Natural killer cell (primary cell): Measurements from ENCODE around the gene TM2D3. TPM values are rescaled to one million over a fixed set of nuclear protein-coding genes. Genes with fewer than 3 reads are reported as not detected.
A peak's percentile ranks its signal among the peaks of the same experiment; 100 is the strongest.

Source experiments
- ATAC-seq, 3 donors: fragments of 150-1000 bp in 2 of 3; fragments of 200-7000 bp in 1 of 3; cut with Tn5 transposase; 1 replicate in 1 of 3; 2 replicates in 2 of 3; pipeline ENCODE4 v1.10.0; 2021; ENCODE audit warnings: mild to moderate bottlenecking in 2 of 3, moderate library complexity in 2 of 3
- DNase-seq, 2 donors: peaks; one replicate each; pipeline versions ENCODE4 v3.0.0 to v3.0.0-alpha.2; 2013 to 2021; ENCODE audit warnings: mixed read lengths in 1 of 2
- H3K27ac ChIP-seq: one replicate; pipeline ENCODE4 v1.5.1; 2013; ENCODE audit warnings: mild to moderate bottlenecking, low read length
- H3K27me3 ChIP-seq: one replicate; pipeline ENCODE4 v1.6.1; 2013; ENCODE audit warnings: low read length; ENCODE audit not compliant: control insufficient read depth, insufficient read depth
- H3K36me3 ChIP-seq: one replicate; pipeline ENCODE4 v1.6.1; 2013; ENCODE audit warnings: low read length; ENCODE audit not compliant: control insufficient read depth, insufficient read depth
- H3K4me1 ChIP-seq: one replicate; pipeline ENCODE4 v1.6.1; 2013; ENCODE audit warnings: low read length; ENCODE audit not compliant: control insufficient read depth, insufficient read depth
- H3K4me3 ChIP-seq: one replicate; pipeline ENCODE4 v1.5.1; 2013; ENCODE audit warnings: low read length
- H3K9me3 ChIP-seq: one replicate; pipeline ENCODE4 v1.6.1; 2013; ENCODE audit warnings: low read length; ENCODE audit not compliant: control insufficient read depth, insufficient read depth
- H3K27ac Mint-ChIP-seq, 2 donors: one replicate each; pipeline ENCODE4 v1.8.0; 2022; ENCODE audit warnings: mild to moderate bottlenecking in 2 of 2, mixed read lengths in 2 of 2, moderate library complexity in 1 of 2
- H3K27me3 Mint-ChIP-seq, 2 donors: one replicate each; pipeline ENCODE4 v1.8.0; 2022; ENCODE audit warnings: low read depth in 2 of 2, mixed read lengths in 2 of 2
- H3K36me3 Mint-ChIP-seq: one replicate; pipeline ENCODE4 v1.8.0; 2022; ENCODE audit warnings: mixed read lengths
- H3K4me1 Mint-ChIP-seq, 2 donors: one replicate each; pipeline ENCODE4 v1.8.0; 2022; ENCODE audit warnings: mixed read lengths in 2 of 2
- H3K4me3 Mint-ChIP-seq: one replicate; pipeline ENCODE4 v1.8.0; 2022; ENCODE audit warnings: mild to moderate bottlenecking, moderate library complexity, mixed read lengths
- H3K9me3 Mint-ChIP-seq, 2 donors: one replicate each; pipeline ENCODE4 v1.8.0; 2022; ENCODE audit warnings: mixed read lengths in 2 of 2
- WGBS: methylation state at CpG from one replicate; pipeline ENCODE4 v1.1.7; 2013; ENCODE audit warnings: missing lambda C conversion rate; ENCODE audit not compliant: insufficient coverage; 5-methylcytosine and 5-hydroxymethylcytosine counted together
- intact Hi-C: fragments of 100-400 bp; cut with micrococcal nuclease; formaldehyde crosslinking; loops from one replicate; pipeline ENCODE4 v1.14.2; 2022
- total RNA-seq, 4 donors: library from RNA; stranded (reverse); fragments of 120-200 nt in 1 of 4; gene quantifications; one replicate each; pipeline versions ENCODE4 v1.2.3 to v1.2.4, GENCODE V29; 2013 to 2022
- TF ChIP-seq, protein P1 (sequence below): fragments of 200-600 bp; IDR thresholded peaks from one replicate; pipeline ENCODE4 v1.8.0; 2022; ENCODE audit warnings: antibody characterized with exemption

TM2D3 gene
- total RNA-seq, 3 donors from 2014 or later (not counting 1 experiment from before 2014, with no cell fraction given), result 59.4 to 76.4 (median 71.2) TPM

DNA sequence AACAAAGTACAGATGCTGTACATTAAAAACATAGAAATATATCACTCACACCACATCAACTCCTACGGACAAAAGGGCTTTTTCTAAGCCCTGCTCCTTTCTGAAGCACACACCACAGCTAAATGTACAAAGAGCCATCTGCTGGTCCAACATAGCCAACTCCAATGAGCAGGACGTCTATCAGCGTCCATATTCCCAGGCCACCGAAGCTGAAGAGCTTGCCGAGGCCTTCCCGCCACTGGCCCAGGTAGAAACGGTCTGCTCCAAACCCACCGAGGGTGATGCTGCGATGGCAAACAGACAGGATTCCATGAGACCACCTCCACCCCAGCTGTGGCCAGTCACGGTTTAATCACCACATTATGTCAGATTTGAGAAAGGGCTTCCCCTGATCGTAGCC, 9.8 kb downstream of the TM2D3 start:
- TF ChIP-seq, protein P1, sequence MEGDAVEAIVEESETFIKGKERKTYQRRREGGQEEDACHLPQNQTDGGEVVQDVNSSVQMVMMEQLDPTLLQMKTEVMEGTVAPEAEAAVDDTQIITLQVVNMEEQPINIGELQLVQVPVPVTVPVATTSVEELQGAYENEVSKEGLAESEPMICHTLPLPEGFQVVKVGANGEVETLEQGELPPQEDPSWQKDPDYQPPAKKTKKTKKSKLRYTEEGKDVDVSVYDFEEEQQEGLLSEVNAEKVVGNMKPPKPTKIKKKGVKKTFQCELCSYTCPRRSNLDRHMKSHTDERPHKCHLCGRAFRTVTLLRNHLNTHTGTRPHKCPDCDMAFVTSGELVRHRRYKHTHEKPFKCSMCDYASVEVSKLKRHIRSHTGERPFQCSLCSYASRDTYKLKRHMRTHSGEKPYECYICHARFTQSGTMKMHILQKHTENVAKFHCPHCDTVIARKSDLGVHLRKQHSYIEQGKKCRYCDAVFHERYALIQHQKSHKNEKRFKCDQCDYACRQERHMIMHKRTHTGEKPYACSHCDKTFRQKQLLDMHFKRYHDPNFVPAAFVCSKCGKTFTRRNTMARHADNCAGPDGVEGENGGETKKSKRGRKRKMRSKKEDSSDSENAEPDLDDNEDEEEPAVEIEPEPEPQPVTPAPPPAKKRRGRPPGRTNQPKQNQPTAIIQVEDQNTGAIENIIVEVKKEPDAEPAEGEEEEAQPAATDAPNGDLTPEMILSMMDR, result no peak
- intact Hi-C loops, result loop anchor here (5.0 kb wide), 1 partner anchor 555 kb away; no protein-coding TSS in a partner anchor
- no peak for DNase-seq
- Histone ChIP-seq H3K36me3 (peaks cover 66% of the 10 kb centered on the region), H3K27ac (peak overlapping the region; percentile 28), H3K27me3 (no peaks in the 10 kb centered on the region), H3K9me3 (no peaks in the 10 kb centered on the region), H3K4me1 (no peaks in the 10 kb centered on the region), H3K4me3 (no peak overlapping the region)
- ATAC-seq, result no peak
- Mint-ChIP-seq H3K27ac (peak overlapping the region; percentile 89 to 93), H3K27me3 (no peaks in the 10 kb centered on the region), H3K9me3 (no peaks in the 10 kb centered on the region), H3K36me3 (peaks cover 26% of the 10 kb centered on the region), H3K4me1 (peaks cover 19 to 21% of the 10 kb centered on the region in 2 donors), H3K4me3 (no peak overlapping the region)
- 87% methylated on average over 11 of the region's 11 CpGs for WGBS

DNA sequence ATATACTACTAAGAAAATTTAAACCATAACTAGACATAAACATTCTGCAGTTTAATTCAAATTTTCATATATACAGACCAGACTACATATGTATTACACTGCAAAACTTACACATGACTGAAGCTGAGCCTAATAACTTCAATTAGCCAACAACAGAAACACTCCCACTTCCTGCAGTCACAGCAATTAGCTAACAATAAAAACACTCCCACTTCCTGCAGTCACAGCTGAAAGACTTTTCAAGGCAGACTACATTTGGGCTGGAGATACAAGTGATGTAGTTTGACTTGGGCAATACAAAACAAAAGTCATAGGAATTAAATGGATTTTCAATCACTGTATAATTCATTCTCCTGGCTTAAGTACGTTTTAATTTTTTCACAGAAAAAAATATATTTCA, 10.3 kb downstream of the TM2D3 start:
- peak overlapping the region; percentile 89 to 93 for H3K27ac Mint-ChIP-seq
- H3K4me3 Mint-ChIP-seq, result no peak overlapping the region
- peaks cover 19 to 21% of the 10 kb centered on the region in 2 donors for H3K4me1 Mint-ChIP-seq
- WGBS, result 90% methylated on average over 1 of the region's 1 CpG
- Histone ChIP-seq H3K9me3 (no peaks in the 10 kb centered on the region), H3K4me3 (no peak overlapping the region), H3K36me3 (peaks cover 62% of the 10 kb centered on the region), H3K27ac (no peak overlapping the region), H3K27me3 (no peaks in the 10 kb centered on the region), H3K4me1 (no peaks in the 10 kb centered on the region)
- peaks cover 26% of the 10 kb centered on the region for H3K36me3 Mint-ChIP-seq
- ATAC-seq (peak; percentile 69 to 75 (median 74)), DNase-seq (peak in 1 of 2 donors; percentile 70)
- H3K9me3 Mint-ChIP-seq, result no peaks in the 10 kb centered on the region
- TF ChIP-seq, protein P1, result no peak
- no peaks in the 10 kb centered on the region for H3K27me3 Mint-ChIP-seq
- intact Hi-C loops, result loop anchor here (1.0 to 5.0 kb wide), 3 partner anchors 342 to 555 kb away; partner anchors contain the start of gene SNRPA1

DNA sequence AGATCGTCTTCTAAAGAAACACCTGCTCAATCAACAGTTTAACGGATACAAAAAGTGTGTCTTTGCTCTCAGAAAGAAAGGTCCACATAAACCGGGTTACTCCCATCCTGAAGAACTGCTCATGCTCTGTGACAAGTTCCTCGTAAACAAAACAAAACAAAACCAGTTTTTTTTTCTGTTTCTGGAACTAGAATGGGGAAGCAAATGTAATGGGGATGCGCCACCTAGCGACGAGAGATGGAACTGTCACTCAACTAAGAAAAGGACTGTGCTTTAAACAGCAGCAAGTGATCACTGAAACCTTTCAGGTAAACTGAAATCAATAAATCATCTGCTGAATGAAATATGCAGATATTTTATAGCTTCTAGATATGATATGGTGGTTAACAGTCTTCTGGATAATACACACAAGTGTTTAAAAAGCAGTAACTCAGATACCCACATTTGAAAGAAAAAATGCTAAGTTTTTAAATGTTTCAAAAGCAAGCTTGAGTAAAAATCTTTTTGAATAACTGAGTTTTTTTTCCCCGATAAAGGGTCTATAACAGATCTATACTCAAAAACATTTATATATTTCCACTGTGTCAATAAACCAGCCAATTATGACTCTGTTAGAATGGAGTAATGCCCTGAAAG, 10.9 kb downstream of the TM2D3 start:
- Mint-ChIP-seq H3K4me1 (peaks cover 19 to 21% of the 10 kb centered on the region in 2 donors), H3K27ac (peak overlapping the region; percentile 89 to 93), H3K36me3 (peaks cover 26% of the 10 kb centered on the region), H3K4me3 (peak overlapping the region; percentile 25), H3K9me3 (no peaks in the 10 kb centered on the region), H3K27me3 (no peaks in the 10 kb centered on the region)
- H3K9me3 ChIP-seq, result no peaks in the 10 kb centered on the region
- WGBS, result 34% methylated on average over 6 of the region's 8 CpGs
- no peaks in the 10 kb centered on the region for H3K27me3 ChIP-seq
- H3K4me3 ChIP-seq, result no peak overlapping the region
- TF ChIP-seq, protein P1, result peak; percentile 97
- intact Hi-C loops, result loop anchor here (1.0 to 5.0 kb wide), 3 partner anchors 341 to 554 kb away; partner anchors contain the start of gene SNRPA1
- DNase-seq (peak; percentile 72 to 91), ATAC-seq (peak; percentile 78 to 83 (median 82))
- H3K36me3 ChIP-seq, result peaks cover 56% of the 10 kb centered on the region
- H3K4me1 ChIP-seq, result no peaks in the 10 kb centered on the region
- H3K27ac ChIP-seq, result peak overlapping the region; percentile 20
